Neural progenitor cell (in vitro differentiated cells): ENCODE results near the gene ZNF212. TPM values are rescaled to one million over a fixed set of nuclear protein-coding genes. Genes with fewer than 3 reads are reported as not detected.
"Not testable (repeated sequence)": the region's sequence is repeated elsewhere in the genome, so short reads cannot be mapped to it uniquely, and the experiment has no call there.

Source experiments
- DNase-seq: peaks from one replicate; pipeline ENCODE4 v3.0.0-alpha.2; 2016; ENCODE audit warnings: low spot score
- H2AFZ ChIP-seq: fragments of 200-600 bp; sonication (generic); replicated peaks from 2 replicates; pipeline ENCODE4 v1.6.1; 2016; ENCODE audit warnings: antibody characterized with exemption
- H3F3A ChIP-seq: fragments of 200-600 bp; sonication (generic); 2 replicates; pipeline ENCODE4 v1.6.1; 2016; ENCODE audit warnings: antibody characterized with exemption, low read depth
- H3K27ac ChIP-seq: fragments of 200-600 bp; sonication (generic); 2 replicates; pipeline ENCODE4 v1.5.1; 2016; ENCODE audit warnings: mild to moderate bottlenecking
- H3K27me3 ChIP-seq: fragments of 200-600 bp; sonication (generic); 2 replicates; pipeline ENCODE4 v1.6.1; 2016; ENCODE audit warnings: mild to moderate bottlenecking, moderate library complexity
- H3K36me3 ChIP-seq: fragments of 200-600 bp; sonication (generic); 2 replicates; pipeline ENCODE4 v1.5.1; 2016
- H3K4me1 ChIP-seq: fragments of 200-600 bp; sonication (generic); 2 replicates; pipeline ENCODE4 v1.6.1; 2016; ENCODE audit warnings: mixed run types
- H3K4me2 ChIP-seq: fragments of 200-600 bp; sonication (generic); 2 replicates; pipeline ENCODE4 v1.6.1; 2016
- H3K4me3 ChIP-seq: fragments of 200-600 bp; sonication (generic); 2 replicates; pipeline ENCODE4 v1.5.1; 2016
- H3K79me2 ChIP-seq: fragments of 200-600 bp; sonication (generic); 2 replicates; pipeline ENCODE4 v1.6.1; 2016; ENCODE audit warnings: low read depth
- H3K9ac ChIP-seq: fragments of 200-600 bp; sonication (generic); 2 replicates; pipeline ENCODE4 v1.6.1; 2016
- H3K9me3 ChIP-seq: fragments of 200-600 bp; sonication (generic); 2 replicates; pipeline ENCODE4 v1.5.1; 2016; ENCODE audit warnings: low read depth
- H4K20me1 ChIP-seq: fragments of 200-600 bp; sonication (generic); 2 replicates; pipeline ENCODE4 v1.6.1; 2016; ENCODE audit warnings: low read depth
- H3K27ac Mint-ChIP-seq: 3 replicates; pipeline ENCODE4 v1.8.0; 2021; ENCODE audit warnings: mixed read lengths
- H3K27me3 Mint-ChIP-seq: 2 replicates; pipeline ENCODE4 v1.8.0; 2022; ENCODE audit warnings: low read depth, mild to moderate bottlenecking, inconsistent platforms, moderate library complexity, mixed read lengths; ENCODE audit not compliant: insufficient read depth
- H3K36me3 Mint-ChIP-seq: 3 replicates; pipeline ENCODE4 v1.8.0; 2021; ENCODE audit warnings: mixed read lengths
- H3K4me1 Mint-ChIP-seq: 3 replicates; pipeline ENCODE4 v1.8.0; 2021; ENCODE audit warnings: mixed read lengths
- H3K4me3 Mint-ChIP-seq: 3 replicates; pipeline ENCODE4 v1.8.0; 2021; ENCODE audit warnings: mild to moderate bottlenecking, moderate library complexity, mixed read lengths
- H3K9me3 Mint-ChIP-seq: 3 replicates; pipeline ENCODE4 v1.8.0; 2020; ENCODE audit warnings: mixed read lengths
- EZH2 ChIP-seq: fragments of 200-600 bp; sonication (generic); IDR thresholded peaks from 2 replicates; pipeline ENCODE4 v1.6.1; 2017; ENCODE audit warnings: antibody characterized with exemption, mild to moderate bottlenecking, moderate library complexity
- EZH2phosphoT487 ChIP-seq: fragments of 200-600 bp; sonication (generic); IDR thresholded peaks from 2 replicates; pipeline ENCODE4 v1.6.1; 2017; ENCODE audit warnings: antibody characterized with exemption
- total RNA-seq: library from RNA; depleted of rRNA; stranded (reverse); fragments of >200 nt; gene quantifications from 2 replicates; pipeline ENCODE4 v1.2.3, GENCODE V29; 2015; ENCODE audit warnings: low replicate concordance
- TF ChIP-seq, protein P1 (sequence below): fragments of 200-600 bp; sonication (generic); IDR thresholded peaks from 2 replicates; pipeline ENCODE4 v1.5.1; 2017; ENCODE audit warnings: antibody characterized with exemption, mild to moderate bottlenecking

Gene ZNF212
- total RNA-seq, 1 donor from 2014 or later, result 11.2 TPM

DNA sequence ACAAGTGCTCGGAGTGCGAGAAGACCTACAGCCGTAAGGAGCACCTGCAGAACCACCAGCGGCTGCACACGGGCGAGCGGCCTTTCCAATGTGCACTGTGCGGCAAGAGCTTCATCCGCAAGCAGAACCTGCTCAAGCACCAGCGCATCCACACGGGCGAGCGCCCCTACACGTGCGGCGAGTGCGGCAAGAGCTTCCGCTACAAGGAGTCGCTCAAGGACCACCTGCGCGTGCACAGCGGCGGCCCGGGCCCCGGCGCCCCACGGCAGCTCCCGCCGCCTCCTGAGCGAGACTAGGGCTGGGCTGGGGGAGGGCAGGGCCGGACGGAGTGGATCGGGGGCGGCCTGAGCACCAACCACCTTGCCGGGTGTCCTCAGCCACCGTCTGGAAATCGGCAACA lies 15.1 kb upstream of the ZNF212 start:
- Mint-ChIP-seq H3K27me3 (peaks cover 12% of the 10 kb centered on the region), H3K9me3 (no peaks in the 10 kb centered on the region), H3K36me3 (peaks cover 8% of the 10 kb centered on the region), H3K4me3 (no peak overlapping the region), H3K27ac (no peak overlapping the region), H3K4me1 (peaks cover 6% of the 10 kb centered on the region)
- no peaks in the 10 kb centered on the region for H3F3A ChIP-seq
- H3K4me2 ChIP-seq, result no peak overlapping the region
- no peak overlapping the region for H2AFZ ChIP-seq
- H3K79me2 ChIP-seq, result no peaks in the 10 kb centered on the region
- no peaks in the 10 kb centered on the region for H4K20me1 ChIP-seq
- peaks cover 3% of the 10 kb centered on the region for H3K4me1 ChIP-seq
- no peak overlapping the region for H3K4me3 ChIP-seq
- H3K36me3 ChIP-seq, result no peaks in the 10 kb centered on the region
- H3K9ac ChIP-seq, result no peak overlapping the region
- TF ChIP-seq, protein P1, sequence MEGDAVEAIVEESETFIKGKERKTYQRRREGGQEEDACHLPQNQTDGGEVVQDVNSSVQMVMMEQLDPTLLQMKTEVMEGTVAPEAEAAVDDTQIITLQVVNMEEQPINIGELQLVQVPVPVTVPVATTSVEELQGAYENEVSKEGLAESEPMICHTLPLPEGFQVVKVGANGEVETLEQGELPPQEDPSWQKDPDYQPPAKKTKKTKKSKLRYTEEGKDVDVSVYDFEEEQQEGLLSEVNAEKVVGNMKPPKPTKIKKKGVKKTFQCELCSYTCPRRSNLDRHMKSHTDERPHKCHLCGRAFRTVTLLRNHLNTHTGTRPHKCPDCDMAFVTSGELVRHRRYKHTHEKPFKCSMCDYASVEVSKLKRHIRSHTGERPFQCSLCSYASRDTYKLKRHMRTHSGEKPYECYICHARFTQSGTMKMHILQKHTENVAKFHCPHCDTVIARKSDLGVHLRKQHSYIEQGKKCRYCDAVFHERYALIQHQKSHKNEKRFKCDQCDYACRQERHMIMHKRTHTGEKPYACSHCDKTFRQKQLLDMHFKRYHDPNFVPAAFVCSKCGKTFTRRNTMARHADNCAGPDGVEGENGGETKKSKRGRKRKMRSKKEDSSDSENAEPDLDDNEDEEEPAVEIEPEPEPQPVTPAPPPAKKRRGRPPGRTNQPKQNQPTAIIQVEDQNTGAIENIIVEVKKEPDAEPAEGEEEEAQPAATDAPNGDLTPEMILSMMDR, result no peak
- TF ChIP-seq EZH2phosphoT487 (no peak), EZH2 (no peak)
- no peaks in the 10 kb centered on the region for H3K27me3 ChIP-seq
- H3K27ac ChIP-seq, result no peak overlapping the region
- H3K9me3 ChIP-seq, result no peaks in the 10 kb centered on the region
- DNase-seq, result no peak

DNA sequence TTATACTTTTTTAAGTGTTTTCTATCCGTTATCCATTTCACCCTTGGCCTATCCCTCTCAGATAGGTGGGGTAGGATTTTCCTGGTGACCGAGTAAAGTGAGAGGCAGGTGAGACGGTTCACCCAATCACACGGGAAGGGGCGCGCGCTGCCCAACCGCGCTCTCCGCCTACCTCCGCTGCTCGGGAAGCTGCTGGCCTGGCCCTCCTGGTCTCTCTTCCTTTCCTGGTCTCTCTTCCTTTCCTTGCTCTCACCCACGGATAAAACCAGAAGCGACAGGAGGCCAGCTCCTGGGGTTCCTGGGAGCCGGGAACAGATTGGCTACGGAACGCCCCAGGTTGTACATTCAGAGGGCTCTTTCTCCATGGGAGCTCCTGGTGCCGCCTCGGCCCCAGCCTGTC lies 14.3 kb upstream of the ZNF212 start:
- no peak for TF ChIP-seq EZH2
- no peak for TF ChIP-seq EZH2phosphoT487
- TF ChIP-seq, protein P1, result no peak
- H3K9me3 ChIP-seq, result no peaks in the 10 kb centered on the region
- Mint-ChIP-seq H3K4me3 (no peak overlapping the region), H3K9me3 (no peaks in the 10 kb centered on the region), H3K27me3 (peaks cover 10% of the 10 kb centered on the region), H3K27ac (no peak overlapping the region), H3K36me3 (peaks cover 4% of the 10 kb centered on the region), H3K4me1 (peaks cover 12% of the 10 kb centered on the region)
- H3K27me3 ChIP-seq, result no peaks in the 10 kb centered on the region
- no peaks in the 10 kb centered on the region for H4K20me1 ChIP-seq
- H3K4me3 ChIP-seq, result no peak overlapping the region
- no peaks in the 10 kb centered on the region for H3K79me2 ChIP-seq
- H3K36me3 ChIP-seq, result no peaks in the 10 kb centered on the region
- H3K27ac ChIP-seq, result no peak overlapping the region
- H3F3A ChIP-seq, result no peaks in the 10 kb centered on the region
- DNase-seq, result no peak
- H3K9ac ChIP-seq, result no peak overlapping the region
- H2AFZ ChIP-seq, result no peak overlapping the region
- no peak overlapping the region for H3K4me2 ChIP-seq
- peaks cover 4% of the 10 kb centered on the region for H3K4me1 ChIP-seq

DNA sequence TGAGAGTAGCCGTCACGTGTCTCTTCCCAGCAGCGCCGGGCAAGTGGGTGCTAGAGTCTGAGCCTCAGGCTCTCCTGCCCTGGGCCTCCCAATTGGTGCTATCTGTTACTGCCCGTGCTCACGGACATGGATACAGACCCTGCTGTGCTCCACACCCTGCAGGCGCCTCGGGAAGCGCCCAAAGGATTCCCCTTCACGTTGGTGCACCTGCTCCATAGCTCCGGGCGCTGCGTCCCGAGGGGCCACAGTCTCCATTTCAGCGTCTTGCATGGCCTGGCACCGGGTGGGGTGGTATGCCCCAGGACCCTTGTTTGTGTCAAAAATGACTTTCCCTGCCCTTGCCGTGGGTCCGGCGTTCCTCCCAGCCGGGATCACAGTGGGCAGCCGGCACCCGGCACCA lies 13.8 kb upstream of the ZNF212 start:
- Histone ChIP-seq H3K9me3 (no peaks in the 10 kb centered on the region), H3K4me2 (no peak overlapping the region), H3K4me1 (peaks cover 4% of the 10 kb centered on the region), H4K20me1 (no peaks in the 10 kb centered on the region), H3F3A (no peaks in the 10 kb centered on the region), H3K27ac (no peak overlapping the region), H3K9ac (no peak overlapping the region), H3K27me3 (no peaks in the 10 kb centered on the region), H3K79me2 (no peaks in the 10 kb centered on the region), H3K36me3 (no peaks in the 10 kb centered on the region), H2AFZ (no peak overlapping the region), H3K4me3 (no peak overlapping the region)
- DNase-seq, result no peak
- Mint-ChIP-seq H3K27me3 (peaks cover 10% of the 10 kb centered on the region), H3K4me1 (peaks cover 12% of the 10 kb centered on the region), H3K4me3 (no peak overlapping the region), H3K36me3 (peaks cover 4% of the 10 kb centered on the region), H3K27ac (no peak overlapping the region), H3K9me3 (no peaks in the 10 kb centered on the region)
- no peak for TF ChIP-seq EZH2
- TF ChIP-seq, protein P1, result no peak
- TF ChIP-seq EZH2phosphoT487, result no peak

DNA sequence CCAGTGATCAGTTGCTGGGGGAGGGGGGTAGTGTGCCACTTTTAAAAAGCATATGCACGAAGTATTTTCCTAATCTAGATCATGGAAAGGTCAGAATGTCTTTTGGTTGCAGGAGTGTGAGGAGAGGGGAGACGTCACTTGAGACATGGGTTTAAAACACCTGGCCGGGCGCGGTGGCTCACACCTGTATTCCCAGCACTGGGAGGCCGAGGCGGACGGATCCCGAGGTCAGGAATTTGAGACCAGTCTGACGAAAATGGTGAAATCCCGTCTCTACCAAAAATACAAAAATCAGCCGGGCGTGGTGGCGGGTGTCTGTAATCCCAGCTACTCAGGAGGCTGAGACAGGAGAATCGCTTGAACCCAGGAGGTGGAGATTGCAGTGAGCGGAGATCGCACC lies 13.1 kb upstream of the ZNF212 start:
- H3K36me3 ChIP-seq, H3K27ac Mint-ChIP-seq: not testable (repeated sequence)

More for the DNA sequence above, 13.1 kb upstream of the ZNF212 start:
- not testable (repeated sequence) for H3F3A ChIP-seq, H3K79me2 ChIP-seq, H3K4me3 Mint-ChIP-seq, DNase-seq, H3K4me2 ChIP-seq, H3K9me3 ChIP-seq, H3K4me1 ChIP-seq, H4K20me1 ChIP-seq, H3K9me3 Mint-ChIP-seq, H3K9ac ChIP-seq, H2AFZ ChIP-seq, H3K4me3 ChIP-seq, H3K27ac ChIP-seq, H3K36me3 Mint-ChIP-seq, H3K27me3 ChIP-seq
- peaks cover 11% of the 10 kb centered on the region for H3K27me3 Mint-ChIP-seq
- H3K4me1 Mint-ChIP-seq, result peaks cover 12% of the 10 kb centered on the region
